Nephron progenitor cell (in vitro differentiated cells): ENCODE results near the gene NIN.

Experiments
- DNase-seq: peaks from one replicate; pipeline ENCODE4 v3.0.0; 2021
- H3K27ac Mint-ChIP-seq: 2 replicates; pipeline ENCODE4 v1.8.0; 2021; ENCODE audit warnings: mild to moderate bottlenecking, moderate library complexity, mixed read lengths
- H3K27me3 Mint-ChIP-seq: 2 replicates; pipeline ENCODE4 v1.8.0; 2021; ENCODE audit warnings: mild to moderate bottlenecking, low read depth, mixed read lengths; ENCODE audit not compliant: poor library complexity
- H3K36me3 Mint-ChIP-seq: 2 replicates; pipeline ENCODE4 v1.8.0; 2021; ENCODE audit warnings: low read depth, mixed read lengths
- H3K4me1 Mint-ChIP-seq: 2 replicates; pipeline ENCODE4 v1.8.0; 2021; ENCODE audit warnings: mixed read lengths
- H3K4me3 Mint-ChIP-seq: 2 replicates; pipeline ENCODE4 v1.8.0; 2021; ENCODE audit warnings: mild to moderate bottlenecking, moderate library complexity, mixed read lengths
- H3K9me3 Mint-ChIP-seq: 2 replicates; pipeline ENCODE4 v1.8.0; 2021; ENCODE audit warnings: mild to moderate bottlenecking, moderate library complexity, mixed read lengths
- CTCF ChIP-seq: fragments of 200-600 bp; sonication (generic); IDR thresholded peaks from 2 replicates; pipeline ENCODE4 v1.5.0; 2021; ENCODE audit warnings: antibody characterized with exemption

NIN gene

DNA sequence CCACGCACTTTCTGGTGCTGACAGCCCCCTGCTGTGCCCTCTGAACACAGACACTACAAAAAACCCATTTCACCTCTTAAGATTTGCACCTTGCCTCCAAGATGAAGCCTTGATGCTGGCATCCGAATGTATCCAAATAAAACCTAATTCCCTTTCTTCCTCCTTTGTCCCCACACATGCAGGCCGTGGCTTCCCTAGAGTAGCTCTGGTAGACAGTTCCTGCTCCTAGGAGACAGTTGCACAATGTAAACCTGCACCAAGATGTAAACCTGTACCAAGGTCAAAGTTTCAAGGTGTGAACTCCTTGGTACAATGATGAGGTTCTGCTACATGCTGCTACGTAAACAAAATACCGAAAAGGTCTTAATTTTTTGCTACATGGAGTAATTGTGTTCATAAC lies 40.3 kb upstream of the NIN start:
- Mint-ChIP-seq H3K4me1 (peaks cover 34% of the 10 kb centered on the region), H3K36me3 (no peaks in the 10 kb centered on the region), H3K27ac (peak overlapping the region; percentile 4), H3K27me3 (peaks cover 21% of the 10 kb centered on the region), H3K4me3 (peak overlapping the region; percentile 68), H3K9me3 (no peaks in the 10 kb centered on the region)
- no peak for DNase-seq
- TF ChIP-seq CTCF, result no peak

GRCh38 chr14:50865391-50866076 lies 34.6 kb upstream of the NIN start:
- Mint-ChIP-seq H3K36me3 (no peaks in the 10 kb centered on the region), H3K4me3 (no peak overlapping the region), H3K27me3 (peaks cover 6% of the 10 kb centered on the region), H3K9me3 (no peaks in the 10 kb centered on the region), H3K27ac (no peak overlapping the region), H3K4me1 (peaks cover 34% of the 10 kb centered on the region)
- TF ChIP-seq CTCF, result no peak
- DNase-seq, result no peak

DNA sequence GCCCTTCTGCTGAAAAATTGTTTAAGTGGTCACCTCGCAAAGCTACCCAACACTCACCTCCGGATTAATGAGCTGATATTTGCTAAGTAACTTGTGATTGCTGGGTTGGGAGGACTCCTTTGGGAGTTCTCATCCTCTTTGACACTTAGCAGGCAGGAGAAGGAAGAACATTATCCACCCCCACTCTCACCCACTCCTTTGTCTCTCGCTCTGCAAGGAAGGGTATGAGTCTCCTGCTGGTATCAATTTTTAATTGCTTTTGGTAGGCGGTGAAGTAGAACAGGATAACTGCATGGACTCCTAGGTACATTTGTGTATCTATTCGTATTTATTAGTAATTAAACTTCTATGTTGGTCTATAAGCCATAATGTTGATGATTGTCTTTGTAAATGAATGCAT lies 34.0 kb upstream of the NIN start:
- Mint-ChIP-seq H3K9me3 (no peaks in the 10 kb centered on the region), H3K4me3 (no peak overlapping the region), H3K27ac (no peak overlapping the region), H3K4me1 (peaks cover 39% of the 10 kb centered on the region), H3K27me3 (peaks cover 3% of the 10 kb centered on the region), H3K36me3 (no peaks in the 10 kb centered on the region)
- DNase-seq, result no peak
- TF ChIP-seq CTCF, result no peak

GRCh38 chr14:50864237-50864636 lies 33.3 kb upstream of the NIN start:
- Mint-ChIP-seq H3K27me3 (peaks cover 3% of the 10 kb centered on the region), H3K4me1 (peaks cover 47% of the 10 kb centered on the region), H3K36me3 (no peaks in the 10 kb centered on the region), H3K27ac (no peak overlapping the region), H3K9me3 (no peaks in the 10 kb centered on the region), H3K4me3 (no peak overlapping the region)
- no peak for TF ChIP-seq CTCF
- no peak for DNase-seq

- Mint-ChIP-seq H3K9me3 (no peaks in the 10 kb centered on the region), H3K27me3 (no peaks in the 10 kb centered on the region), H3K4me3 (no peak overlapping the region), H3K4me1 (peaks cover 58% of the 10 kb centered on the region), H3K27ac (no peak overlapping the region), H3K36me3 (no peaks in the 10 kb centered on the region)
- TF ChIP-seq CTCF, result no peak
- DNase-seq, result no peak
Measured at GRCh38 chr14:50862036-50862570, 31.1 kb upstream of the NIN start.
